H1 (cell line): ENCODE measurements around the gene CCDC191. TPM values are rescaled to one million over a fixed set of nuclear protein-coding genes. Genes with fewer than 3 reads are reported as not detected.

Source experiments
- FOSL1 ChIP-seq: IDR thresholded peaks from 2 replicates; pipeline ENCODE4 v1.6.1; 2011; ENCODE audit warnings: mild to moderate bottlenecking, low read depth, low read length, moderate library complexity; ENCODE audit not compliant: insufficient read depth
- polyA plus RNA-seq, 7 experiments: library from polyadenylated mRNA; depleted of rRNA in 3 of 7; stranded (reverse) in 5 of 7; unstranded in 2 of 7; fragments of >200 nt in 5 of 7; fragments of 200-250 nt in 2 of 7; gene quantifications; 1 replicate in 5 of 7; 2 replicates in 1 of 7; 4 replicates in 1 of 7; pipeline versions ENCODE4 v1.2.1 to v1.2.3, GENCODE V29; 2011 to 2013; ENCODE audit warnings: missing spikeins in 2 of 7, mixed read lengths in 2 of 7
- total RNA-seq: library from RNA; stranded (reverse); fragmentation: NEBNext Ultra II Directional; extraction: Animal tissue kit (Norgen Biotek cat#: 25700); gene quantifications from 2 replicates; pipeline ENCODE4 v1.2.1, GENCODE V29; 2021

Gene CCDC191
- total and polyA plus RNA-seq, 2 of the 8 experiments (the other 6 are each of a cell fraction or from before 2014, with no cell fraction given), result 0.65 to 1.3 TPM

- no peak for TF ChIP-seq FOSL1
- TF ChIP-seq, all 59 proteins: peak for 4
Measured at GRCh38 chr3:113947372-113948014, 108.8 kb downstream of the CCDC191 start, which contains the start of gene ZDHHC23 (continued).
